GM12878 (cell line): Measurements from ENCODE around the gene FILIP1L. TPM values are rescaled to one million over a fixed set of nuclear protein-coding genes. Genes with fewer than 3 reads are reported as not detected.

Source experiments
- ATAC-seq: fragments of 200-7000 bp; cut with Tn5 transposase; 3 replicates; pipeline ENCODE4 v1.9.1; 2020; ENCODE audit warnings: mild to moderate bottlenecking, moderate library complexity
- BruUV-seq: library from RNA; stranded (reverse); fragments of 400-500 nt; replicated peaks from 2 replicates; lab custom pipeline; 2021; lab: Mats Ljungman, UMichigan
- CTCF ChIA-PET: fragments of 300-600 bp; sonication (Branson Sonifier 250); formaldehyde crosslinking; extraction: SDS; loops from one replicate; lab custom pipeline; 2021; ENCODE audit warnings: inconsistent platforms; lab: Yijun Ruan, JAX
- POLR2A ChIA-PET: fragments of 350-600 bp; formaldehyde crosslinking; extraction: SDS; loops from one replicate; lab custom pipeline; 2021; ENCODE audit warnings: inconsistent platforms; lab: Charles Lee
- RAD21 ChIA-PET: fragments of 300-600 bp; sonication (Branson Sonifier 250); formaldehyde crosslinking; loops from one replicate; lab custom pipeline; 2023; ENCODE audit warnings: antibody characterized with exemption; ENCODE audit not compliant: unreplicated experiment; lab: Charles Lee
- SMC1A ChIA-PET: fragments of 300-600 bp; sonication (Branson Sonifier 250); formaldehyde crosslinking; loops from one replicate; lab custom pipeline; 2023; ENCODE audit not compliant: unreplicated experiment, uncharacterized antibody; lab: Charles Lee
- DNase-seq: peaks from one replicate; pipeline ENCODE4 v3.0.0-alpha.2; 2011; ENCODE audit warnings: low read depth, low spot score
- FAIRE-seq: peaks from 3 replicates; lab custom pipeline; 2011; peaks lifted over from hg19 to GRCh38; lab: Jason Lieb, UNC
- H2AFZ ChIP-seq: 2 replicates; pipeline ENCODE4 v1.6.0; 2011; ENCODE audit warnings: low read depth, low read length, control low read depth; ENCODE audit not compliant: control insufficient read depth
- H3K27ac ChIP-seq: 2 replicates; pipeline ENCODE4 v1.5.1; 2011; ENCODE audit warnings: control low read depth; ENCODE audit not compliant: control insufficient read depth, insufficient read depth
- H3K27me3 ChIP-seq, 2 experiments: replicated peaks in 1 of 2; 2 replicates each; pipeline versions ENCODE4 v1.6.0 to v1.6.1; 2011; ENCODE audit warnings: low read length in 1 of 2; ENCODE audit not compliant: control insufficient read depth in 2 of 2, insufficient read depth in 2 of 2
- H3K36me3 ChIP-seq, 2 experiments: 2 replicates each; pipeline ENCODE4 v1.5.1; 2011; ENCODE audit warnings: low read length in 1 of 2; ENCODE audit not compliant: control insufficient read depth in 2 of 2, insufficient read depth in 2 of 2
- H3K4me1 ChIP-seq: 2 replicates; pipeline ENCODE4 v1.6.1; 2011; ENCODE audit warnings: mild to moderate bottlenecking, low read length, moderate library complexity, mixed read lengths; ENCODE audit not compliant: control insufficient read depth, insufficient read depth
- H3K4me2 ChIP-seq: 2 replicates; pipeline ENCODE4 v1.6.0; 2011; ENCODE audit warnings: control low read depth; ENCODE audit not compliant: control insufficient read depth, insufficient read depth
- H3K4me3 ChIP-seq: fragments of 200-600 bp; sonication (generic); 2 replicates; pipeline ENCODE4 v1.5.1; 2016
- H3K79me2 ChIP-seq: 2 replicates; pipeline ENCODE4 v1.6.0; 2011; ENCODE audit warnings: low read length; ENCODE audit not compliant: control insufficient read depth, insufficient read depth
- H3K9ac ChIP-seq: 2 replicates; pipeline ENCODE4 v1.8.0; 2011; ENCODE audit warnings: low read length, control low read depth, mixed read lengths; ENCODE audit not compliant: control insufficient read depth, insufficient read depth
- H3K9me3 ChIP-seq: replicated peaks from 3 replicates; pipeline ENCODE4 v1.5.1; 2011; ENCODE audit warnings: mild to moderate bottlenecking, low read length; ENCODE audit not compliant: control insufficient read depth, insufficient read depth
- H4K20me1 ChIP-seq: 2 replicates; pipeline ENCODE4 v1.6.0; 2011; ENCODE audit not compliant: control insufficient read depth, insufficient read depth
- ATF2 ChIP-seq: IDR thresholded peaks from 2 replicates; pipeline ENCODE4 v1.6.1; 2012; ENCODE audit warnings: low read length, inconsistent platforms
- CREB1 ChIP-seq: IDR thresholded peaks from 2 replicates; pipeline ENCODE4 v1.6.1; 2012; ENCODE audit warnings: low read depth, mild to moderate bottlenecking, inconsistent platforms
- CTCF ChIP-seq, 3 experiments: IDR thresholded peaks in 2 of 3; conservative IDR thresholded peaks in 1 of 3; 2 replicates each; pipeline ENCODE4 v1.5.1; 2011; ENCODE audit warnings: low read depth in 3 of 3, low read length in 3 of 3, mild to moderate bottlenecking in 3 of 3, control low read depth in 2 of 3, moderate library complexity in 2 of 3, inconsistent platforms in 1 of 3, mixed read lengths in 1 of 3; ENCODE audit not compliant: control insufficient read depth in 2 of 3, insufficient read depth in 1 of 3; ENCODE audit errors: extremely low read depth in 1 of 3
- EED ChIP-seq: sonication (generic); IDR thresholded peaks from 2 replicates; pipeline ENCODE4 v1.6.1; 2016; ENCODE audit warnings: antibody characterized with exemption, low read depth
- ETV6 ChIP-seq, 2 experiments: fragments of 450-650 bp in 1 of 2; IDR thresholded peaks in 1 of 2; conservative IDR thresholded peaks in 1 of 2; 2 replicates each; pipeline ENCODE4 v1.6.1; 2014; ENCODE audit warnings: antibody characterized with exemption in 1 of 2, borderline replicate concordance in 1 of 2, low read depth in 1 of 2, mild to moderate bottlenecking in 1 of 2, moderate library complexity in 1 of 2
- GABPA ChIP-seq: IDR thresholded peaks from 2 replicates; pipeline ENCODE4 v1.6.1; 2014; ENCODE audit warnings: antibody characterized with exemption, low read depth, mild to moderate bottlenecking, inconsistent platforms
- HDAC6 ChIP-seq: fragments of 200-600 bp; sonication (generic); IDR thresholded peaks from one replicate; pipeline ENCODE4 v1.8.0; 2017; ENCODE audit warnings: antibody characterized with exemption; ENCODE audit not compliant: unreplicated experiment
- IKZF2 ChIP-seq, 2 experiments: fragments of 450-650 bp; IDR thresholded peaks; 2 replicates each; pipeline ENCODE4 v1.6.1; 2017; ENCODE audit warnings: mild to moderate bottlenecking in 2 of 2, moderate library complexity in 2 of 2
- JUNB ChIP-seq: IDR thresholded peaks from 2 replicates; pipeline ENCODE4 v1.6.1; 2016; ENCODE audit warnings: antibody characterized with exemption, mild to moderate bottlenecking
- KLF5 ChIP-seq: fragments of 450-650 bp; IDR thresholded peaks from 2 replicates; pipeline ENCODE4 v1.6.1; 2014; ENCODE audit warnings: mild to moderate bottlenecking; ENCODE audit not compliant: partially characterized antibody
- MEF2A ChIP-seq: IDR thresholded peaks from 2 replicates; pipeline ENCODE4 v1.6.1; 2011; ENCODE audit warnings: low read depth, mild to moderate bottlenecking, low read length, moderate library complexity; ENCODE audit not compliant: insufficient read depth
- POU2F2 ChIP-seq: IDR thresholded peaks from 3 replicates; pipeline ENCODE4 v1.6.1; 2011; ENCODE audit warnings: low read depth, mild to moderate bottlenecking, low read length, borderline replicate concordance
- RCOR1 ChIP-seq: conservative IDR thresholded peaks from 2 replicates; pipeline ENCODE4 v1.6.1; 2012; ENCODE audit warnings: low read depth, low read length, improper control_type of control experiment
- SPI1 ChIP-seq: IDR thresholded peaks from 2 replicates; pipeline ENCODE4 v1.6.1; 2011; ENCODE audit warnings: low read depth, mild to moderate bottlenecking, low read length, moderate library complexity, borderline replicate concordance; ENCODE audit not compliant: insufficient read depth
- SRF ChIP-seq, 2 experiments: IDR thresholded peaks; 2 replicates each; pipeline ENCODE4 v1.6.1; 2011; ENCODE audit warnings: low read depth in 2 of 2, low read length in 2 of 2, mild to moderate bottlenecking in 1 of 2, moderate library complexity in 1 of 2
- USF2 ChIP-seq: IDR thresholded peaks from 2 replicates; pipeline ENCODE4 v1.6.1; 2011; ENCODE audit warnings: low read depth, low read length, improper control_type of control experiment, borderline replicate concordance
- WGBS: methylation state at CpG from one replicate; pipeline ENCODE4 v1.1.6; 2016; ENCODE audit warnings: low lambda C conversion rate; ENCODE audit not compliant: insufficient replicate concordance, insufficient coverage; ENCODE audit errors: missing lambda C conversion rate; 5-methylcytosine and 5-hydroxymethylcytosine counted together
- in situ Hi-C: fragments of 300-500 bp; cut with MboI; formaldehyde crosslinking; loops from 9 replicates; pipeline ENCODE4 v1.14.3; 2018; ENCODE audit warnings: mixed read lengths
- intact Hi-C: fragments of 100-400 bp; cut with micrococcal nuclease; formaldehyde crosslinking; loops from one replicate; pipeline ENCODE4 v1.14.2; 2022; ENCODE audit not compliant: unreplicated experiment
- polyA plus RNA-seq, 11 experiments: library from polyadenylated mRNA; depleted of rRNA in 4 of 11; unstranded in 6 of 11; stranded (reverse) in 5 of 11; fragments of >200 nt; fragmentation: Nextera tagmentation in 4 of 11; fragmentation: Illumina TruSeq in 1 of 11; extraction: Ambion mirVana in 4 of 11; extraction: Trizol in 1 of 11; gene quantifications; 1 replicate in 1 of 11; 2 replicates in 10 of 11; pipeline versions ENCODE4 v1.2.1 to v1.2.3, GENCODE V29; 2011 to 2016; ENCODE audit warnings: inconsistent platforms in 2 of 11, missing spikeins in 2 of 11, low read depth in 1 of 11
- total RNA-seq, 4 experiments: library from RNA; depleted of rRNA in 3 of 4; stranded (reverse); fragments of >200 nt in 3 of 4; fragmentation: Illumina TruSeq in 1 of 4; extraction: Trizol in 1 of 4; gene quantifications; 2 replicates each; pipeline versions ENCODE4 v1.2.1 to v1.2.3, GENCODE V29; 2013 to 2021

The FILIP1L gene
- total and polyA plus RNA-seq, 10 of the 15 experiments (the other 5 are each of a cell fraction or from before 2014, with no cell fraction given), result 0.24 to 6.1 (median 3.5) TPM

GRCh38 chr3:100144255-100144866, 30.1 kb upstream of the FILIP1L start:
- Histone ChIP-seq H2AFZ (no peak overlapping the region), H3K4me3 (no peak overlapping the region), H3K4me2 (no peak overlapping the region), H4K20me1 (no peaks in the 10 kb centered on the region), H3K27me3 (no peaks in the 10 kb centered on the region), H3K9ac (no peak overlapping the region), H3K27ac (no peak overlapping the region), H3K36me3 (peaks cover 0 to 2% of the 10 kb centered on the region in 2 experiments; a peak in 1 of 4 replicates), H3K9me3 (no peaks in the 10 kb centered on the region; the same call in 2 of the 3 replicates), H3K79me2 (no peaks in the 10 kb centered on the region; the same call in 1 of the 2 replicates), H3K4me1 (peaks cover 3% of the 10 kb centered on the region; the same call in 1 of the 2 replicates)
- ChIA-PET CTCF (no interaction called here), RAD21 (no interaction called here), POLR2A (no interaction called here), SMC1A (no interaction called here)
- in situ Hi-C loops, result no loop called here
- ATAC-seq, result peak; percentile 83
- DNase-seq, result peak; percentile 4
- FAIRE-seq, result peak; percentile 54
- intact Hi-C loops, result no loop called here
- no TSS peak for BruUV-seq
- WGBS, result 0% methylated on average over 1 of the region's 1 CpG
- TF ChIP-seq HDAC6 (no peak), MEF2A (0 out of 2 replicates have a peak, but pooled peaks have one; percentile 49), ATF2 (peak; percentile 79), KLF5 (no peak), IKZF2 (IDR thresholded peaks at IDR 0.05) (0 out of 4 replicates have a peak, but pooled peaks of 1 of the 2 experiments have one; percentile 10), CREB1 (peak; percentile 25; the same call in 1 of the 2 replicates), POU2F2 (0 out of 3 replicates have a peak, but pooled peaks have one; percentile 20), EED (peak; percentile 42; the same call in 1 of the 2 replicates), ETV6 (conservative IDR thresholded peaks at IDR 0.05 in 1 of 2, IDR thresholded peaks at IDR 0.05 in 1 of 2; ENCODE audit: borderline replicate concordance in 1 of 2, low read depth in 1 of 2) (peak in 1 of 2 experiments; percentile 72; a peak in 1 of 4 replicates), GABPA (no peak), RCOR1 (no peak), CTCF (IDR thresholded peaks at IDR 0.05 in 2 of 3, conservative IDR thresholded peaks at IDR 0.05 in 1 of 3; ENCODE audit: control insufficient read depth in 2 of 3, extremely low read depth in 1 of 3, insufficient read depth in 1 of 3, low read depth in 3 of 3, low read length in 3 of 3) (no peak), SRF (IDR thresholded peaks at IDR 0.05; ENCODE audit: low read depth in 2 of 2, low read length in 2 of 2) (no peak), USF2 (no peak), JUNB (peak; percentile 53; the same call in 1 of the 2 replicates), SPI1 (peak; percentile 74)
